GM10266 (cell line): ENCODE data around the gene AP2A2.
"Not testable (repeated sequence)": the region's sequence is repeated elsewhere in the genome, so short reads cannot be mapped to it uniquely, and the experiment has no call there.

ENCODE experiments used
- DNase-seq: peaks from one replicate; pipeline ENCODE4 v3.0.0; 2012; ENCODE audit errors: extremely low spot score
- TF ChIP-seq, protein P1 (sequence below): IDR thresholded peaks from 2 replicates; pipeline ENCODE4 v1.5.1; 2012; ENCODE audit warnings: mild to moderate bottlenecking, low read depth; ENCODE audit not compliant: control insufficient read depth, insufficient read depth; ENCODE audit errors: missing control alignments

Gene AP2A2

GRCh38 chr11:955154-956063, 29.7 kb downstream of the AP2A2 start:
- TF ChIP-seq, protein P1, sequence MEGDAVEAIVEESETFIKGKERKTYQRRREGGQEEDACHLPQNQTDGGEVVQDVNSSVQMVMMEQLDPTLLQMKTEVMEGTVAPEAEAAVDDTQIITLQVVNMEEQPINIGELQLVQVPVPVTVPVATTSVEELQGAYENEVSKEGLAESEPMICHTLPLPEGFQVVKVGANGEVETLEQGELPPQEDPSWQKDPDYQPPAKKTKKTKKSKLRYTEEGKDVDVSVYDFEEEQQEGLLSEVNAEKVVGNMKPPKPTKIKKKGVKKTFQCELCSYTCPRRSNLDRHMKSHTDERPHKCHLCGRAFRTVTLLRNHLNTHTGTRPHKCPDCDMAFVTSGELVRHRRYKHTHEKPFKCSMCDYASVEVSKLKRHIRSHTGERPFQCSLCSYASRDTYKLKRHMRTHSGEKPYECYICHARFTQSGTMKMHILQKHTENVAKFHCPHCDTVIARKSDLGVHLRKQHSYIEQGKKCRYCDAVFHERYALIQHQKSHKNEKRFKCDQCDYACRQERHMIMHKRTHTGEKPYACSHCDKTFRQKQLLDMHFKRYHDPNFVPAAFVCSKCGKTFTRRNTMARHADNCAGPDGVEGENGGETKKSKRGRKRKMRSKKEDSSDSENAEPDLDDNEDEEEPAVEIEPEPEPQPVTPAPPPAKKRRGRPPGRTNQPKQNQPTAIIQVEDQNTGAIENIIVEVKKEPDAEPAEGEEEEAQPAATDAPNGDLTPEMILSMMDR, result no peak
- DNase-seq, result no peak

DNA sequence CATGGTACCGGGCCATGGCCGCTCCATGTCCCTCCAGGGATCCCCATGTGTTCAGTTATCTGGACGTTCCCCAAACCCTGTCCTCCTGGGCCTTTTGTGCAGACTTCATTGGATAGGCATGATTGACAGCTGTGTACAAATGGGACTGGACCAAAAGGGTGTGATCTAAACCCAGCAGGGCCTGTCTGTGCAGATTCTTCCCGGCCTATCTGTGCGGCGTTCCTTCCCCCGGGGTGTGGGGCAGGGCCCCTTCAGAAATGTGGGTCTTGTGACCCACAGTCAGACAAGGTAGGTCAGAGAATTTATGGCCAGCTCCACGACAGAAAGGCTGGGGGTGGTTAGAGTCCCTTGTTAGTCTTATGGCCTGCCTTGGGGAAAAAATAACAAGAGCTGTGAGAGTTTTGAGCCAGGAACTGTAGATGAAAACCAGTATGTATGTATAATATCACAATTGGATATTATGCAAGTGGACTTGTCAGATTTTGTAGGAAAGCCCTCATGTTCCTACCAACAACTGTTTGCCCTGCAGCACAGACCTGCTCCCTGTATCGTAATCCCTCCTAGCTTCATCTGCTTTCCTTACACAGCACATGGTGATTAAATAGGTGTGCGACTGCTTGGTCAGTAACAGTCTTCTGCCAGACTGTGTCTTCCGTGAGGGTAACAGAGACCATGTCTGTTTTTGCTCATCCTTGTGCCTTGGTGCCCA, 31.7 kb downstream of the AP2A2 start:
- no peak for DNase-seq
- TF ChIP-seq, protein P1, result no peak

GRCh38 chr11:958101-958500, 32.4 kb downstream of the AP2A2 start:
- TF ChIP-seq, protein P1, result no peak
- DNase-seq, result no peak

DNA sequence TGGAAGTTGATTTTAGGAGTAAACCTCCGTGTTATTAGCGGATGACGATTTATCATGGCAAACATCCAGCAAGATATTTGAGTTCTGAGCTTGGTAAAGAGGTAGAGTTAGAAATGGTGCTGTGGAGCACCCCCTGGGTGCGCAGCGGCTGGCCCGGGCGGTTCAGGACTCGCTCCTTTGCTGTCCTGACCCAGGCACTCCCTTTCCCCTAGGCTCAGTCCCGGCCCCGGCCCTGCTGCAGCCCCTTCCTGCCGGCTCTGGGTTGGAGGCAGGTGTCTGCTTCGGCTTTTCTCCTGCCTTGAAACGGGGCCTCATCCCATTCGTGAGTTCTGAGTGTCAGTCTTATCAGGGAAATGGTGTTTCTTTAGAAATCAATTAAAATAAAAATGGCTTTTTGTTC, 33.4 kb downstream of the AP2A2 start:
- DNase-seq, result no peak
- TF ChIP-seq, protein P1, result no peak

GRCh38 chr11:959608-960007, 33.9 kb downstream of the AP2A2 start:
- DNase-seq, result no peak
- TF ChIP-seq, protein P1, result no peak

DNA sequence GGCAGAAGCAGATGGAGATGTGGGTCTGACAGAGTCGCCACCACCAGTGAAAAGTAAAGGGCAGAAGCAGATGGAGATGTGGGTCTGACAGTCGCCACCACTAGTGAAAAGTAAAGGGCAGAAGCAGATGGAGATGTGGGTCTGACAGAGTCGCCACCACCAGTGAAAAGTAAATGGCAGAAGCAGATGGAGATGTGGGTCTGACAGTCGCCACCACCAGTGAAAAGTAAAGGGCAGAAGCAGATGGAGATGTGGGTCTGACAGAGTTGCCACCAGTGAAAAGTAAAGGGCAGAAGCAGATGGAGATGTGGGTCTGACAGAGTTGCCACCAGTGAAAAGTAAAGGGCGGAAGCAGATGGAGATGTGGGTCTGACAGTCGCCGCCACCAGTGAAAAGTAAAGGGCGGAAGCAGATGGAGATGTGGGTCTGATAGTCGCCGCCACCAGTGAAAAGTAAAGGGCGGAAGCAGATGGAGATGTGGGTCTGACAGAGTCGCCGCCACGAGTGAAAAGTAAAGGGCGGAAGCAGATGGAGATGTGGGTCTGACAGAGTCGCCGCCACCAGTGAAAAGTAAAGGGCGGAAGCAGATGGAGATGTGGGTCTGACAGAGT, 35.7 kb downstream of the AP2A2 start:
- not testable (repeated sequence) for DNase-seq

DNA sequence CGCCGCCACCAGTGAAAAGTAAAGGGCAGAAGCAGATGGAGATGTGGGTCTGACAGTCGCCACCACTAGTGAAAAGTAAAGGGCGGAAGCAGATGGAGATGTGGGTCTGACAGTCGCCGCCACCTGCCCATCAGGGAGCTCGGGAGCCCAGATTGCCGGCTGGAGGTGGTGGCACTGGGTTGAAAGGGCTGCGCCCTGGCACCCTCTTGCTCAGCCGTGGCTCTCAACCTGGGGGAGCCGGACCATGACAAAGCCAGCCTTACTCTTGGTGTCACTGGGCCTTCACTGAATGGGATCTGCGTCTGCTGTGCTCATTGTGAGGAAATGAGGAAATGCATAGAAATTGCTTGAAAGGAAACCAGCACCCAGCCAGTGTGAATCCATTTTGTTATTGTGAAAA, 36.3 kb downstream of the AP2A2 start:
- TF ChIP-seq, protein P1, result no peak
- no peak for DNase-seq
